ENCODE results near the gene COL19A1.

COL19A1 gene

GRCh38 chr6:69846770-69847491 is 19.4 kb upstream of the COL19A1 start:
- H3K27ac ChIP-seq = no peak overlapping the region
- TF ChIP-seq ZFX (IDR thresholded peaks at IDR 0.05; ENCODE audit: borderline replicate concordance) (no peak), CTCF (IDR thresholded peaks at IDR 0.05) (no peak)

GRCh38 chr6:69847492-69847788 is 18.9 kb upstream of the COL19A1 start:
- TF ChIP-seq CTCF (IDR thresholded peaks at IDR 0.05) (no peak), ZFX (IDR thresholded peaks at IDR 0.05; ENCODE audit: borderline replicate concordance) (no peak)
- no peak overlapping the region for H3K27ac ChIP-seq

- no peak overlapping the region for H3K27ac ChIP-seq
- no peak for TF ChIP-seq CTCF (IDR thresholded peaks at IDR 0.05)
- no peak for TF ChIP-seq ZFX (IDR thresholded peaks at IDR 0.05; ENCODE audit: borderline replicate concordance)
Measured at GRCh38 chr6:69848552-69848951, 17.8 kb upstream of the COL19A1 start.

- no peak for TF ChIP-seq ZFX (IDR thresholded peaks at IDR 0.05; ENCODE audit: borderline replicate concordance)
- TF ChIP-seq CTCF (IDR thresholded peaks at IDR 0.05) = no peak
- no peak overlapping the region for H3K27ac ChIP-seq
Measured at GRCh38 chr6:69852706-69853105, 13.7 kb upstream of the COL19A1 start.

GRCh38 chr6:69861986-69862385 is 4.4 kb upstream of the COL19A1 start:
- TF ChIP-seq ZFX (IDR thresholded peaks at IDR 0.05; ENCODE audit: borderline replicate concordance) (no peak), CTCF (IDR thresholded peaks at IDR 0.05) (no peak)
- H3K27ac ChIP-seq = no peak overlapping the region

- H3K27ac ChIP-seq = no peak overlapping the region
- TF ChIP-seq ZFX (IDR thresholded peaks at IDR 0.05; ENCODE audit: borderline replicate concordance) = no peak
- no peak for TF ChIP-seq CTCF (IDR thresholded peaks at IDR 0.05)
Measured at GRCh38 chr6:69863766-69864165, 2.6 kb upstream of the COL19A1 start.

GRCh38 chr6:69865126-69865525 is 1.2 kb upstream of the COL19A1 start:
- no peak overlapping the region for H3K27ac ChIP-seq
- no peak for TF ChIP-seq CTCF (IDR thresholded peaks at IDR 0.05)
- TF ChIP-seq ZFX (IDR thresholded peaks at IDR 0.05; ENCODE audit: borderline replicate concordance) = no peak
